ENCODE measurements around the gene KLHL36.

KLHL36 gene

DNA sequence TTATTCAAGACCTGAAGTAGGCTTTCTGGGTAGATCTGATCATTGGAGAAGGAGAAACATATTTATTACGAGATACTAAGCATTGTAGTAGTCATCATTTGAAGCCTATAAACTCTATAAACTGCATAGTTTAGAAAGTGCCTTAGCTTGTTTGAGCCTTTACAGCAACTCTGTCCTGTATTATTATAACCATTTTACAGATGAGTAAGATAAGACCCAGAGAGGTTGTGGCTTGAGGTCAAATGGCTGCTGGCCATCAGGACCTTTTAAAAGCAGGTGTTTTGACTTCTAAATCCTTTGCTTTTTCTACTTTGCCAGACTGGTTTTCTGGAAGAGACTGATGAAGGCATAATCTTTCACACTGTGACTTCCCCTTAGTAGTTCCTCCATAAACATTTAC is 58.5 kb downstream of the KLHL36 start:
- DNase-seq (ENCODE audit: low read depth, low spot score), result no peak
- ChIA-PET POLR2A (no interaction called here), CTCF (interaction anchor here (1.1 to 1.6 kb wide), 2 partner anchors 18 to 35 kb away, joined by 4 to 5 read pairs; no protein-coding TSS in a partner anchor)
- no peak overlapping the region for H3K4me3 ChIP-seq (ENCODE audit: low read depth, low read length)
- TF ChIP-seq, protein P1, sequence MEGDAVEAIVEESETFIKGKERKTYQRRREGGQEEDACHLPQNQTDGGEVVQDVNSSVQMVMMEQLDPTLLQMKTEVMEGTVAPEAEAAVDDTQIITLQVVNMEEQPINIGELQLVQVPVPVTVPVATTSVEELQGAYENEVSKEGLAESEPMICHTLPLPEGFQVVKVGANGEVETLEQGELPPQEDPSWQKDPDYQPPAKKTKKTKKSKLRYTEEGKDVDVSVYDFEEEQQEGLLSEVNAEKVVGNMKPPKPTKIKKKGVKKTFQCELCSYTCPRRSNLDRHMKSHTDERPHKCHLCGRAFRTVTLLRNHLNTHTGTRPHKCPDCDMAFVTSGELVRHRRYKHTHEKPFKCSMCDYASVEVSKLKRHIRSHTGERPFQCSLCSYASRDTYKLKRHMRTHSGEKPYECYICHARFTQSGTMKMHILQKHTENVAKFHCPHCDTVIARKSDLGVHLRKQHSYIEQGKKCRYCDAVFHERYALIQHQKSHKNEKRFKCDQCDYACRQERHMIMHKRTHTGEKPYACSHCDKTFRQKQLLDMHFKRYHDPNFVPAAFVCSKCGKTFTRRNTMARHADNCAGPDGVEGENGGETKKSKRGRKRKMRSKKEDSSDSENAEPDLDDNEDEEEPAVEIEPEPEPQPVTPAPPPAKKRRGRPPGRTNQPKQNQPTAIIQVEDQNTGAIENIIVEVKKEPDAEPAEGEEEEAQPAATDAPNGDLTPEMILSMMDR (IDR thresholded peaks at IDR 0.05; ENCODE audit: insufficient read depth, low read length, missing control alignments), result no peak

DNA sequence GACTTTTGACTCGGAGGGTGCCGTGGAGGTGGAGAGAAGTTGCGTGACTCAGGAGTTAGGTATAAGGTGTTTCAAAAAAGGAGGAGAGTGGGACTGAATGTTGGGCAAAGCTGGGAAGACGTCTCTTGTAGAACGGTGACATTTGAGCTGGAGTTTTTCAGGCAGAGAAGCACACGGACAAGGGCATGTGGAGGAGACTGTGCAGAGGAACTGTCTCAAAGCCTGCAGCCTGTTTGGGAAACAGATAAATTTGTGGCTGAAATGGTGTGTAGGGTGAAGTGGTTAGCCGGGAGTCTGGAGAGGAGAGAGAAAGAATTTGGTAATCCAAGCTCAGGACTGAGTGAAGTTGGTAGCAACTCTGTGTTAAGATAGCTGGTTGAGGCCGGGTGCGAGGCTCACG is 61.3 kb downstream of the KLHL36 start:
- TF ChIP-seq, protein P1 (IDR thresholded peaks at IDR 0.05; ENCODE audit: insufficient read depth, low read length, missing control alignments), result no peak
- DNase-seq (ENCODE audit: low read depth, low spot score), result no peak
- ChIA-PET CTCF (interaction anchor here (1.6 to 34.5 kb wide), 3 partner anchors 9 to 39 kb away, joined by 4 to 665 read pairs (median 108); no protein-coding TSS in a partner anchor), POLR2A (no interaction called here)
- no peak overlapping the region for H3K4me3 ChIP-seq (ENCODE audit: low read depth, low read length)

DNA sequence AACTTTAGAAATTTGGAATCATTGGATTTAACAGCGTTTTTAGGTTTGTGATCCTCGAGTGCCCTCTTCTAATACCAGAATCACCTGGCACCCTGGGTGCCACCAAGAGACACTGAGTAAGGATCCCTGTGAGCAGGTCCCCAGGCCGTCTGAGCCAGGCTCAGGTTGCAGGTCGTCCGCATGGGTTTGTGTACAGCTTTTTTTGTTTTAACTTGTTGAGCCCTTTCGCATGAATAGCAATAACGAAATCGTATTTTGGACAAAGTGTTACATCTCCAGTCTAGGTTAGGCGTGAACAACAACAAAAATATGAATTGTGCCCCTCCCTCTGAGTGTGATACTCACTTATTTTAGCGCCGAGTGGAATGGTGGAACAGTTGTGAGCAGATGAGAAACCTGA is 62.4 kb downstream of the KLHL36 start:
- no peak for DNase-seq (ENCODE audit: low read depth, low spot score)
- ChIA-PET POLR2A (interaction anchor here (0.6 kb wide), 1 partner anchor 20 kb away, joined by 5 read pairs; no protein-coding TSS in a partner anchor), CTCF (interaction anchor here (1.2 to 34.5 kb wide), 5 partner anchors 8 to 40 kb away, joined by 4 to 665 read pairs (median 21); no protein-coding TSS in a partner anchor)
- no peak overlapping the region for H3K4me3 ChIP-seq (ENCODE audit: low read depth, low read length)
- TF ChIP-seq, protein P1 (IDR thresholded peaks at IDR 0.05; ENCODE audit: insufficient read depth, low read length, missing control alignments), result no peak
